DMS79 treated with DMSO at 0.1 percent for 48 hours (cell line): ENCODE data around the gene HNRNPUL1.
"Not testable (repeated sequence)": the region's sequence is repeated elsewhere in the genome, so short reads cannot be mapped to it uniquely, and the experiment has no call there.

ENCODE experiments used
- DNase-seq: peaks from one replicate; lab custom pipeline; 2025; lab: John Stamatoyannopoulos, UW

Gene HNRNPUL1

GRCh38 chr19:41263850-41264580 lies at the start of gene HNRNPUL1:
Gene HNRNPUL1 (plus strand): TSS chr19:41264372. CDS start chr19:41264504, 132 bp downstream.
- DNase-seq: peak; percentile 100

DNA sequence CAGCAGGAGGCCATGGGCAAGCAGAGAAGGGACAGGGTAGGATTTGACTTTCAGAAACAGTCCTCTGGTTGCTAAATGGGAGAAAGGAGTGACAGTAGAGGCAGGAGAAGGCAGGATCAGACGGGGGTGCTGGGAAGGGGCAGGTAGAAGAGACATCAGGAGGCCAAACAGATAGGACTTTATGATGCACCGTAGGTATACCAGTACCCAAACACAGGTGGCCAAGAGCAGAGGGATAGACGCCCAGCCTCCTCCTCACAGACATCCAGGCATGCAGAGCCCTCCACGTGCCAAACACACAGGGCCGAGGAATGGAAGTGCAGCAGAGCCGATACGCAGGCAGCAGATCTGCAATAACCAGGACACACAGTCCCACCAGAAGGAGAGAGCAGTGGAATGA lies 46.4 kb upstream of the HNRNPUL1 start:
- no peak for DNase-seq

GRCh38 chr19:41218249-41218614 lies 45.9 kb upstream of the HNRNPUL1 start:
- no peak for DNase-seq

GRCh38 chr19:41218615-41219507 lies 45.3 kb upstream of the HNRNPUL1 start, which contains the start of gene AXL:
Gene AXL (plus strand): TSS chr19:41219223. CDS start chr19:41219393, 170 bp downstream.
- DNase-seq: no peak

- no peak for DNase-seq
Observed at GRCh38 chr19:41219924-41220567, 44.1 kb upstream of the HNRNPUL1 start.

- DNase-seq: no peak
Observed at GRCh38 chr19:41220811-41221210, 43.4 kb upstream of the HNRNPUL1 start.

GRCh38 chr19:41221514-41222205 lies 42.5 kb upstream of the HNRNPUL1 start:
- DNase-seq: no peak

DNA sequence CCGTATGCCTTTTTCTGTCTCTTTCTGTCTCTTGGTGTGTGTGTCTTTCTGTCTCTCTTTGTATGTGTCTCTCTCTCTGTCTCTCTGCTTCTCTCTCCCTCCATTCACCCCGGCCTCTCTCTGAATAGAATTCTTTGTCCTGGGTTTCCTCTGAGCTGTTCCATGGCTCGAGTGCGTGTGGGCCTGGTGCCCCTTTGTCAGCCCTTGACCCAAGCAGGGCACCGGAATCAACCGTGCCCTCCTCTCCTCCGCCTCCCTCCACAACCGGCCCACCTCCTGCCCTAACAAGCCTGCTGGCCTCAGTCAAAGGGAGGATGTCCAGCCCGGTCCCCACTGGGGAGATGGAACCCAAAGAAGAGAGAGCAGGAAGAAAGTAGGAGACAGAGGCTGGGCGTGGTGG lies 41.9 kb upstream of the HNRNPUL1 start:
- no peak for DNase-seq

- no peak for DNase-seq
Observed at GRCh38 chr19:41223431-41224234, 40.5 kb upstream of the HNRNPUL1 start.

GRCh38 chr19:41224632-41225031 lies 39.5 kb upstream of the HNRNPUL1 start:
- no peak for DNase-seq

DNA sequence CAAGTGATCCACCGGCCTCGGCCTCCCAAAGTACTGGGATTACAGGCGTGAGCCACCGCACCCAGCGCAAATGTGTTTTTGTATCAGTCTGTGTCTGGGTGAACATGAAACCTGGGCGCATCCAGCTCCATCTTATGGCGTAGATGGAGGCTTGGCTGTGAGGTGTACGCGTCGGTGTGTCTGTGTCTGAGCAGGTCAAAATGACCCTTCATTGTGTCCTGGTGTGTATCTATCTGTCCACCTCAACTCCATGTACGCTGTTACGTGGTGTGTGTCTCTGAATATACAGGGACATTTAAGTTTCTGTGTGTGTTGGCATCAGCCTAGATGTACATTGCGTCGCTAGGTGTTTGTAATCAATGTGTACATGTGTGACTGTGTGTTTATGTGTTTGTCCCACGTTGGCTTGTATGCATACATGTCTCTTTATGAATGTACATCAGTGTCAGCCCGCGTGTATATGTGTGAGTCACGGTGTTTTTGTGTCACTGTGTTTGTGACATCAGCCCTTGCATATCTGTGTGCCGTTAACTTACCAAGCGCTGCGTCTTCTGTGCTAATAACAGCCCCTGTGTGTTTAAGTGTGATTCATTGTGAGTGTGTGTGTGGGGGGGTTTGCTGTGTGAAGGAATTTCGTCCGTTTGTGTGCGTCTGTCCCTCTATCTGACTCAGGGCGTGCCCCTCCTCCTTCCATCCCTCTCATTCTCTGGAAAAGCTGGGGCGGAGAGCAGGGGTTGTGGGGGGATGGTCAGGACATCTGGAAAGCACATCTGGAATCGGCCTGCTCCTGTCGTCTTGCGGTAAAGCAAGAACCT lies 38.7 kb upstream of the HNRNPUL1 start:
- no peak for DNase-seq

GRCh38 chr19:41226053-41226873 lies 37.9 kb upstream of the HNRNPUL1 start:
- DNase-seq: no peak

DNA sequence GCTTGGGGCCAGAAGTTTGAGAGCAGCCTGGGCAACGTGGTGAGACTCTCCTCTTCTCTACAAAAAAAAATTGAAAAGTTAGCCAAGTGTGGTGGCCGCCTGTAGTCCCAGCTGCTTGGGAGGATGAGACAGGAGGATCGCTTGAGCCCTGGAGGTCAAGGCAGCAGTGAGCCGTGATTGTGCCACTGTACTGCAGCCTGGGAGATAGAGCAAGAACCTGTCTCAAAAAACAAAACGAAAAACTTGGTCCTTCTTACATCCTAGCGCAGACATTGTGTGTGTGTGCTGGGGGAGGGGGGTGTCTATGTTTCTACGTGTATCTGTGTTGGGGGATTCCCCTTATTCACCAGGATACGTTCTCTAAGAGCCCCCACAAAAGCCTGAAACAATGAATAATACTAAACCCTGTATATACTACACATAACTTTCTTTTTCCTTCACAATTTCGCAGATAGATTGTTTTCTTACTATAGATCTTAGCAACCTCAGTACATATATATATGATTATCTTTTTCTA lies 37.2 kb upstream of the HNRNPUL1 start:
- DNase-seq: no peak

DNA sequence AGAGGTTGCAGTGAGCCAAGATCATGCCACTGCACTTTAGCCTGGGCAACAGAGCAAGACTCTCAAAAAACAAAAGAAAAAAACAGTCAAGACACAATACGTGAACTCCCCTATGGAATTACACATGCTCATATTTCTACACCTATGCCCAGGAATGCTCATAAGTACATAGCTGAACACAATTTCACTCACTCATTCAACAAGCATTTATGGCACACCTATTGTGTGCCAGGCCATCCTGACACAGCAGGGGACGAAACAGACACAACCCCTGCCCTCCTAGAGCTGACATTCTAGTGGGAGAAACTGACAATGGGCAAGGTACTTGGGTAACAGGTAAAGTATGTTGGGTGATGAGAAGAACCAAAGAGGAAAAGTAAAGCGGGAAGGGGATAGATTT lies 35.7 kb upstream of the HNRNPUL1 start:
- no peak for DNase-seq

- DNase-seq: not testable (repeated sequence)
Observed at GRCh38 chr19:41229338-41229737, 34.8 kb upstream of the HNRNPUL1 start.

DNA sequence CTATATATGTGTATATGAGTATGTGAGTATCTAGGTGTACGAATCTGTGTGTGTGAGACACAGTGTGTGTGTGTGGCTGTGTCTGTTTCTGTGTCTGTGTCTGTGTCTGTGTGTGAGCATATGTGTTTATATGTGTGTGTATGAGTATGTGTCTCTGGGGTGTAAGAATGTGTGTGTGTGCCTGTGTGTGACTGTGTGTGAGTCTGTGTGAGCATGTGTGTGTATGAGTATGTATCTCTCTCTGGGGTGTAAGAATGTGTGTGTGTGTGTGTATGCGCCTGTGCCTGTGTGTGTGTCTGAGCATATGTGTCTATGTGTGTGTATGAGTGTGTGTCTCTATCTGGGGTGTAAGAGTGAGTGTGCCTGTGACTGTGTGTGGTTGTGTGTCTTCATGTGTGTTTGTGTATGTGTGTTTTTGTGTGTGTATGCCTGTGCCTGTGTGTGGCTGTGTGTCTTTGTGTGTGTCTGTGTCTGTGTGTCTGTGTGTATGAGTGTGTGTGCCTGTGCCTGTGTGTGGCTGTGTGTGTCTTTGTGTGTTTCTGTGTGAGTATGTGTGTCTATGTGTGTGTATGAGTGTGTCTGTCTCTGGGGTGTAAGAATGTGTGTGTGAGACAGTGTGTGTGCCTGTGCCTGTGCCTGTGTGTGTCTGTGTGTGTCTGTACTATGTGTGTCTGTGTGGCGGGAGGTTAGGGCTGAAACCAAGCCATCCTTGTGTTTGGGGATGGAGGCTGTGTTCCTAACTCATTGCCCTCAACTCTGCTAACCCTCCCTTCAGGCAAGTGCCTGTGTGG lies 33.9 kb upstream of the HNRNPUL1 start:
- DNase-seq: no peak

- DNase-seq: no peak
Observed at GRCh38 chr19:41232686-41233085, 31.5 kb upstream of the HNRNPUL1 start.

- no peak for DNase-seq
Observed at GRCh38 chr19:41233748-41234240, 30.4 kb upstream of the HNRNPUL1 start.
